ENCODE data around the gene TDP1.

GRCh38 chr14:90040411-90040810 lies 84.7 kb downstream of the TDP1 start:
- TF ChIP-seq ZNF274 (IDR thresholded peaks at IDR 0.05; ENCODE audit: low read depth, low read length) (no peak), SUZ12 (IDR thresholded peaks at IDR 0.05; ENCODE audit: extremely low read depth, insufficient read depth, insufficient read length) (no peak)
